Neutrophil (primary cell): Measurements from ENCODE around the gene COX4I2.

Experiments used
- H3K27ac ChIP-seq: fragments of 200-600 bp; sonication (generic); 2 replicates; pipeline ENCODE4 v1.5.1; 2016; ENCODE audit warnings: mild to moderate bottlenecking, moderate library complexity
- H3K27me3 ChIP-seq: fragments of 200-600 bp; sonication (generic); 2 replicates; pipeline ENCODE4 v1.6.0; 2016; ENCODE audit warnings: mild to moderate bottlenecking
- H3K36me3 ChIP-seq: fragments of 200-600 bp; sonication (generic); 2 replicates; pipeline ENCODE4 v1.5.1; 2017
- H3K4me1 ChIP-seq, 2 experiments: fragments of 200-600 bp in 1 of 2; sonication (generic) in 1 of 2; 1 replicate in 1 of 2; 2 replicates in 1 of 2; pipeline versions ENCODE4 v1.5.1 to v1.6.1; 2013 to 2016; ENCODE audit warnings: low read depth in 1 of 2, low read length in 1 of 2, mild to moderate bottlenecking in 1 of 2, moderate library complexity in 1 of 2; ENCODE audit not compliant: control insufficient read depth in 1 of 2, insufficient read depth in 1 of 2
- H3K4me3 ChIP-seq, 2 experiments: fragments of 200-600 bp in 1 of 2; sonication (generic) in 1 of 2; 1 replicate in 1 of 2; 2 replicates in 1 of 2; pipeline ENCODE4 v1.5.1; 2013 to 2016; ENCODE audit warnings: low read depth in 1 of 2, low read length in 1 of 2, mild to moderate bottlenecking in 1 of 2, moderate library complexity in 1 of 2
- H3K9me3 ChIP-seq: fragments of 200-600 bp; sonication (generic); 2 replicates; pipeline ENCODE4 v1.5.1; 2016
- CTCF ChIP-seq: fragments of 200-600 bp; sonication (generic); IDR thresholded peaks from 2 replicates; pipeline ENCODE4 v1.5.1; 2016; ENCODE audit warnings: antibody characterized with exemption

The COX4I2 gene

GRCh38 chr20:31632548-31633338, 5.0 kb upstream of the COX4I2 start:
- Histone ChIP-seq H3K36me3 (no peaks in the 10 kb centered on the region), H3K9me3 (no peaks in the 10 kb centered on the region), H3K4me1 (peaks cover 4 to 7% of the 10 kb centered on the region in 2 experiments), H3K4me3 (no peak overlapping the region), H3K27ac (no peak overlapping the region), H3K27me3 (peaks cover 6% of the 10 kb centered on the region)
- no peak for TF ChIP-seq CTCF

GRCh38 chr20:31633339-31633914, 4.3 kb upstream of the COX4I2 start:
- Histone ChIP-seq H3K9me3 (no peaks in the 10 kb centered on the region), H3K4me1 (peaks cover 4 to 7% of the 10 kb centered on the region in 2 experiments), H3K27ac (no peak overlapping the region), H3K4me3 (no peak overlapping the region), H3K36me3 (no peaks in the 10 kb centered on the region), H3K27me3 (peaks cover 9% of the 10 kb centered on the region)
- no peak for TF ChIP-seq CTCF

- no peak for TF ChIP-seq CTCF
- Histone ChIP-seq H3K27ac (no peak overlapping the region), H3K27me3 (peaks cover 9% of the 10 kb centered on the region), H3K4me3 (no peak overlapping the region), H3K9me3 (no peaks in the 10 kb centered on the region), H3K4me1 (no peaks in the 10 kb centered on the region), H3K36me3 (no peaks in the 10 kb centered on the region)
These were observed 605 bp downstream of the COX4I2 start for GRCh38 chr20:31638317-31638716.

- Histone ChIP-seq H3K36me3 (no peaks in the 10 kb centered on the region), H3K4me1 (no peaks in the 10 kb centered on the region), H3K9me3 (no peaks in the 10 kb centered on the region), H3K27me3 (peaks cover 9% of the 10 kb centered on the region), H3K27ac (no peak overlapping the region), H3K4me3 (no peak overlapping the region)
- TF ChIP-seq CTCF: no peak
These were observed 1.1 kb downstream of the COX4I2 start for GRCh38 chr20:31638816-31639215.

GRCh38 chr20:31640259-31640658, 2.5 kb downstream of the COX4I2 start:
- Histone ChIP-seq H3K27me3 (peaks cover 9% of the 10 kb centered on the region), H3K9me3 (no peaks in the 10 kb centered on the region), H3K4me3 (no peak overlapping the region), H3K27ac (no peak overlapping the region), H3K4me1 (no peaks in the 10 kb centered on the region), H3K36me3 (no peaks in the 10 kb centered on the region)
- TF ChIP-seq CTCF: no peak
